ENCODE results near the gene AVP. TPM values are rescaled to one million over a fixed set of nuclear protein-coding genes. Genes with fewer than 3 reads are reported as not detected.
A peak's percentile ranks its signal among the peaks of the same experiment; 100 is the strongest.
"Not testable (repeated sequence)": the region's sequence is repeated elsewhere in the genome, so short reads cannot be mapped to it uniquely, and the experiment has no call there.

AVP gene
- total RNA-seq, 1 donor from 2014 or later, result not detected

DNA sequence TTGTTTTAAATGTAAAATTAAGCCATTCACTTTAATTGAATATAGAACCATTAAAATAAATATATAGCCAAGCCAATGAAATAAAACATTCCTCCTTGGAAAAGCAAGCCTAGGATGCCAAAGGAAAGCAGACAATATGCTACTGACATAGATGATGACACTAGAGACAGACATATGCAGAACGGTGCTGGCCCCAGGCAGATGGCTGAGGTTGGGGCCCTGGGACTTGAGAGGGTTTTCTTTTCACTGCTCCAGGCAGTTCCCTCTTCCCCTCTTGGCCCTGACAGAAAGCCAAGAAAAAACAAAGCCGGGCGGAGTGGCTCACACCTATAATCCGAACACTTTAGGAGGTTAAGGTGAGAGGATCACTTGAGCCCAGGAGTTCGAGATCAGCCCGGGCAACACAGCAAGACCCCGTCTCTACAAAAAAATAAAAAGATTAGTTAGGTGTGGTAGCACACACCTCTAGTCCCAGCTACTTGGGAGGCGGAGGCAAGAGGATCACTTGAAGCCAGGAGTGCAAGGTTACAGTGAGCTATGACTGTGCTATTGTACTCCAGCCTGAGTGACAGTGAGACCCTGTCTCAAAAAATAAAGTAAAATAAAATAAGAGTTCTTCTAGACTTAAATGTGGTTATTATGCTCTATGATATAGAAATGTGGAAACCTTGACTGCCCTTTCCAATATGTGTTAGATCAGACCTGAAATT lies 43.9 kb upstream of the AVP start:
- ATAC-seq (peak; percentile 21 to 35), DNase-seq (no peak)
- Histone ChIP-seq H3K27me3 (ENCODE audit: low read depth) (no peaks in the 10 kb centered on the region), H3K4me3 (no peak overlapping the region), H3K27ac (no peak overlapping the region), H3K9me3 (no peaks in the 10 kb centered on the region), H3K4me1 (no peaks in the 10 kb centered on the region), H3K36me3 (no peaks in the 10 kb centered on the region)
- intact Hi-C loops (cut with DNase I), result no loop called here
- TF ChIP-seq, protein P1, sequence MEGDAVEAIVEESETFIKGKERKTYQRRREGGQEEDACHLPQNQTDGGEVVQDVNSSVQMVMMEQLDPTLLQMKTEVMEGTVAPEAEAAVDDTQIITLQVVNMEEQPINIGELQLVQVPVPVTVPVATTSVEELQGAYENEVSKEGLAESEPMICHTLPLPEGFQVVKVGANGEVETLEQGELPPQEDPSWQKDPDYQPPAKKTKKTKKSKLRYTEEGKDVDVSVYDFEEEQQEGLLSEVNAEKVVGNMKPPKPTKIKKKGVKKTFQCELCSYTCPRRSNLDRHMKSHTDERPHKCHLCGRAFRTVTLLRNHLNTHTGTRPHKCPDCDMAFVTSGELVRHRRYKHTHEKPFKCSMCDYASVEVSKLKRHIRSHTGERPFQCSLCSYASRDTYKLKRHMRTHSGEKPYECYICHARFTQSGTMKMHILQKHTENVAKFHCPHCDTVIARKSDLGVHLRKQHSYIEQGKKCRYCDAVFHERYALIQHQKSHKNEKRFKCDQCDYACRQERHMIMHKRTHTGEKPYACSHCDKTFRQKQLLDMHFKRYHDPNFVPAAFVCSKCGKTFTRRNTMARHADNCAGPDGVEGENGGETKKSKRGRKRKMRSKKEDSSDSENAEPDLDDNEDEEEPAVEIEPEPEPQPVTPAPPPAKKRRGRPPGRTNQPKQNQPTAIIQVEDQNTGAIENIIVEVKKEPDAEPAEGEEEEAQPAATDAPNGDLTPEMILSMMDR (IDR thresholded peaks at IDR 0.05), result no peak

DNA sequence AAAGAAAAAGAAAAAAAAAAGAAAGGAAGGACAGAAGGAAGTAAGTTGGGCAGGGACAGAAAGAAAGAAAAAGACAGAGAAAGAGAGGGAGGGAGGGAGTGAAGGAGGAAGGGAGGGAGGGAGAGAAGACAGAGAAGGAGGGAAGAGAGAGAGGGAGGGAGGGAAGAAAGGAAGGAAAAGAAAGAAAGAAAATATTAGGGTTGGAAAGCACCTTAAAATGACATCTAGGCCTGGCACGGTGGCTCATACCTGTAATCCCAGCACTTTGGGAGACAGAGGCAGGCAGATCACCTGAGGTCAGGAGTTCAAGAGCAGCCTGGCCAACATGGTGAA lies 42.0 kb upstream of the AVP start:
- Histone ChIP-seq H3K4me3 (no peak overlapping the region), H3K9me3 (no peaks in the 10 kb centered on the region), H3K27ac (no peak overlapping the region), H3K36me3 (peaks cover 18% of the 10 kb centered on the region), H3K27me3 (ENCODE audit: low read depth) (no peaks in the 10 kb centered on the region), H3K4me1 (no peaks in the 10 kb centered on the region)
- intact Hi-C loops (cut with DNase I), result no loop called here
- ATAC-seq (no peak), DNase-seq (no peak)
- TF ChIP-seq, protein P1 (IDR thresholded peaks at IDR 0.05), result no peak

DNA sequence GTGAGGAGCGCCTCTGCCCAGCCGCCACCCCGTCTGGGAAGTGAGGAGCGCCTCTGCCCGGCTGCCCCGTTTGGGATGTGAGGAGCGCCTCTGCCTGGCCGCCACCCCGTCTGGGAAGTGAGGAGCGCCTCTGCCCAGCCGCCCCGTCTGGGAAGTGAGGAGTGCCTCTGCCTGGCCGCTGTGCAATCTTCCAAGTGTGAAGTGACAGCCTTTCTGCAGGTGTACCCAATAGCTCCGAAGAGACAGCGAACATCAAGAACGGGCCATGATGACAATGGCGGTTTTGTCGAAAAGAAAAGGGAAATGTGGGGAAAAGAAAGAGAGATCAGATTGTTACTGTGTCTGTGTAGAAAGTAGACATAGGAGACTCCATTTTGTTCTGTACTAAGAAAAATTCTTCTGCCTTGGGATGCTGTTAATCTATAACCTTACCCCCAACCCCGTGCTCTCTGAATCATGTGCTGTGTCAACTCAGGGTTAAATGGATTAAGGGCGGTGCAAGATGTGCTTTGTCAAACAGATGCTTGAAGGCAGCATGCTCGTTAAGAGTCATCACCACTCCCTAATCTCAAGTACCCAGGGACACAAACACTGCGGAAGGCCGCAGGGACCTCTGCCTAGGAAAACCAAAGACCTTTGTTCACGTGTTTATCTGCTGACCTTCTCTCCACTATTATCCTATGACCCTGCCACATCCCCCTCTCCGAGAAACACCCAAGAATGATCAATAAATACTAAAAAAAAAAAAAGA lies 41.4 kb upstream of the AVP start:
- H3K9me3 ChIP-seq; H3K4me1 ChIP-seq; ATAC-seq; DNase-seq; H3K27ac ChIP-seq; H3K4me3 ChIP-seq; H3K27me3 ChIP-seq (ENCODE audit: low read depth); intact Hi-C loops (cut with DNase I): not testable (repeated sequence)
- H3K36me3 ChIP-seq, result peaks cover 23% of the 10 kb centered on the region

GRCh38 chr20:3124773-3125560 lies 40.4 kb upstream of the AVP start:
- intact Hi-C loops (cut with DNase I); ATAC-seq; H3K9me3 ChIP-seq; H3K4me3 ChIP-seq; H3K4me1 ChIP-seq; H3K27me3 ChIP-seq (ENCODE audit: low read depth); DNase-seq; H3K27ac ChIP-seq: not testable (repeated sequence)
- peaks cover 27% of the 10 kb centered on the region for H3K36me3 ChIP-seq

- ATAC-seq; H3K4me1 ChIP-seq; intact Hi-C loops (cut with DNase I); H3K4me3 ChIP-seq; H3K27me3 ChIP-seq (ENCODE audit: low read depth); DNase-seq; H3K27ac ChIP-seq; H3K9me3 ChIP-seq: not testable (repeated sequence)
- peaks cover 27% of the 10 kb centered on the region for H3K36me3 ChIP-seq
Measured at GRCh38 chr20:3124163-3124562, 39.6 kb upstream of the AVP start.

DNA sequence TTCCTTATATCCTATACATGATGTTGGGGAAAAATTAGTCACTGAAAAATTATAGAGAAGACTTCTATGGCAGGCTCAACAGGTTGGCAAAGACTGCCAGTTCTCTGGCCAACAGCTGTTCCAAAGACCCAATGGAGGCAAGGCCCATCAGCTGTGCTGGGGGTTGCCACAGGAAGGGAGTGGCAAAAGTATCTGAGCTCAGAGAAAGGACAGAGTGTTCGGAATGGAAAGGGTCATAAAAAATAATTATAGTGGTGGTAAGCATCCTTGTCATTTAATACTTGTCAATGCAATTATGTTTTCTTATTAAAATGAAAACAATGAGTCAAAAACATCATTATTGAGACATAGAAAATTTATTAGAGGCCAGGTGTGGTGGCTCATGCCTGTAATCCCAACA lies 39.0 kb upstream of the AVP start:
- H3K27me3 ChIP-seq (ENCODE audit: low read depth), result no peaks in the 10 kb centered on the region
- no peak for ATAC-seq
- intact Hi-C loops (cut with DNase I), result no loop called here
- H3K4me3 ChIP-seq, result no peak overlapping the region
- no peaks in the 10 kb centered on the region for H3K9me3 ChIP-seq
- peaks cover 27% of the 10 kb centered on the region for H3K36me3 ChIP-seq
- TF ChIP-seq, protein P1 (IDR thresholded peaks at IDR 0.05), result no peak
- no peaks in the 10 kb centered on the region for H3K4me1 ChIP-seq
- no peak overlapping the region for H3K27ac ChIP-seq
- DNase-seq, result no peak
